Measurements from ENCODE around the gene ZNF107. TPM values are rescaled to one million over a fixed set of nuclear protein-coding genes. Genes with fewer than 3 reads are reported as not detected.

The ZNF107 gene
- total RNA-seq, 1 experiment from 2014 or later, result 13.0 TPM

DNA sequence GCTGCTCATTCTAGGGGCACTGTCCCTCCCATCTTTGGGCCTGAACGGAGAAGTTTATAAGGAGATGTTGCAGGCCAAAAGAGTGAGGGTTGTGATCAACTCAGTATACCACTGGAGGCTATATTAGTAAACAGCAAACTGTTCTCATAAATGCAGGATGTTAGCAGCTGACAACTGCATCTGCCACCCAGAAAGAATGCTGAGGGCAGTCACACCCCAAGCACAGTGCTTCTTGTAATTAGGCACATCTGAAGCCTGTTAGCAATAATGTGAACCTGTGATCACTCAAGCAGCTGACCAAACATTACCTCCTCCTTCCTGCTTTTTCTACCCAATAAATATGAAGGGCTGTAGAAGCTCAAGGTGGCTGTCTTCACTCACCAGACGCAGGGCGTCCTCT is 89.9 kb downstream of the ZNF107 start:
- H3K9me3 ChIP-seq, result no peaks in the 10 kb centered on the region; the same call in 1 of the 2 replicates
- DNase-seq, result no peak
- BruUV-seq (replicated peaks), result no TSS peak
- TF ChIP-seq, protein P1, sequence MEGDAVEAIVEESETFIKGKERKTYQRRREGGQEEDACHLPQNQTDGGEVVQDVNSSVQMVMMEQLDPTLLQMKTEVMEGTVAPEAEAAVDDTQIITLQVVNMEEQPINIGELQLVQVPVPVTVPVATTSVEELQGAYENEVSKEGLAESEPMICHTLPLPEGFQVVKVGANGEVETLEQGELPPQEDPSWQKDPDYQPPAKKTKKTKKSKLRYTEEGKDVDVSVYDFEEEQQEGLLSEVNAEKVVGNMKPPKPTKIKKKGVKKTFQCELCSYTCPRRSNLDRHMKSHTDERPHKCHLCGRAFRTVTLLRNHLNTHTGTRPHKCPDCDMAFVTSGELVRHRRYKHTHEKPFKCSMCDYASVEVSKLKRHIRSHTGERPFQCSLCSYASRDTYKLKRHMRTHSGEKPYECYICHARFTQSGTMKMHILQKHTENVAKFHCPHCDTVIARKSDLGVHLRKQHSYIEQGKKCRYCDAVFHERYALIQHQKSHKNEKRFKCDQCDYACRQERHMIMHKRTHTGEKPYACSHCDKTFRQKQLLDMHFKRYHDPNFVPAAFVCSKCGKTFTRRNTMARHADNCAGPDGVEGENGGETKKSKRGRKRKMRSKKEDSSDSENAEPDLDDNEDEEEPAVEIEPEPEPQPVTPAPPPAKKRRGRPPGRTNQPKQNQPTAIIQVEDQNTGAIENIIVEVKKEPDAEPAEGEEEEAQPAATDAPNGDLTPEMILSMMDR (IDR thresholded peaks at IDR 0.05; ENCODE audit: insufficient read depth in 1 of 2, low read depth in 1 of 2, low read length in 1 of 2, severe bottlenecking in 1 of 2, unreplicated experiment in 1 of 2), result no peak
- no peaks in the 10 kb centered on the region for H3K27me3 Mint-ChIP-seq (ENCODE audit: insufficient read depth, unreplicated experiment)
- H3K36me3 ChIP-seq (ENCODE audit: control insufficient read depth, insufficient read depth, low read length), result no peaks in the 10 kb centered on the region
- H3K4me1 Mint-ChIP-seq (ENCODE audit: low read depth, unreplicated experiment), result no peaks in the 10 kb centered on the region
- no peaks in the 10 kb centered on the region for H3K27me3 ChIP-seq (replicated peaks; ENCODE audit: control insufficient read depth, insufficient read depth, low read length)
- H3K4me3 Mint-ChIP-seq (ENCODE audit: unreplicated experiment), result no peak overlapping the region
- H3K4me3 ChIP-seq (ENCODE audit: low read depth, low read length), result no peak overlapping the region
- intact Hi-C loops (cut with micrococcal nuclease; ENCODE audit: unreplicated experiment), result no loop called here
- no peaks in the 10 kb centered on the region for H3K4me1 ChIP-seq
- POLR2A ChIA-PET, result no interaction called here
- CTCF ChIA-PET, result no interaction called here
- no peaks in the 10 kb centered on the region for H3K36me3 Mint-ChIP-seq (ENCODE audit: insufficient read depth, unreplicated experiment)
- H3K27ac Mint-ChIP-seq (ENCODE audit: unreplicated experiment), result no peak overlapping the region
- H3K9me3 Mint-ChIP-seq (ENCODE audit: unreplicated experiment), result no peaks in the 10 kb centered on the region

DNA sequence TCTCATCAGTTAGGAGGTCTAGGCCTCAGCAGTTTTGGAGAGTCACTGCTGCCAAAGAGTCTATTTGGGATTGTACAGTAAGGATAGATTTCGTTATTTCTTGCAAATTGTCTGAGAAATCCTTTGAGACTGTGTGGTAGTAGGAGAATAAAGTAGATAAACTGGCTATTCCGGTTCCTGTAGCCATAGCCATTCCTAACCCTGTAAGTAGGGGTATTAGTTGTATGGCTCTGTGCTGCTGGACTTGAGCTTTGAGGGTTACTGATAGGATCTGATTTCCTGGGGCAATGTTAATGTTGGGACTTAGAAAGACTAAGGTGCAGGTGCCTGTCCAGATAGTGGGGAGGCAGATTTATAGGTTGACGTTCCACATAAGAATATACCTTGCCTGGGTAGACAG is 92.2 kb downstream of the ZNF107 start:
- no peaks in the 10 kb centered on the region for H3K27me3 ChIP-seq (replicated peaks; ENCODE audit: control insufficient read depth, insufficient read depth, low read length)
- ChIA-PET POLR2A (no interaction called here), CTCF (no interaction called here)
- H3K4me3 ChIP-seq (ENCODE audit: low read depth, low read length), result no peak overlapping the region
- no peaks in the 10 kb centered on the region for H3K36me3 Mint-ChIP-seq (ENCODE audit: insufficient read depth, unreplicated experiment)
- DNase-seq, result no peak
- no peaks in the 10 kb centered on the region for H3K4me1 ChIP-seq
- TF ChIP-seq, protein P1 (IDR thresholded peaks at IDR 0.05; ENCODE audit: insufficient read depth in 1 of 2, low read depth in 1 of 2, low read length in 1 of 2, severe bottlenecking in 1 of 2, unreplicated experiment in 1 of 2), result no peak
- no peaks in the 10 kb centered on the region for H3K4me1 Mint-ChIP-seq (ENCODE audit: low read depth, unreplicated experiment)
- H3K9me3 Mint-ChIP-seq (ENCODE audit: unreplicated experiment), result no peaks in the 10 kb centered on the region
- H3K27ac Mint-ChIP-seq (ENCODE audit: unreplicated experiment), result no peak overlapping the region
- no peaks in the 10 kb centered on the region for H3K36me3 ChIP-seq (ENCODE audit: control insufficient read depth, insufficient read depth, low read length)
- BruUV-seq (replicated peaks), result no TSS peak
- no peaks in the 10 kb centered on the region; the same call in 1 of the 2 replicates for H3K9me3 ChIP-seq
- H3K4me3 Mint-ChIP-seq (ENCODE audit: unreplicated experiment), result no peak overlapping the region
- no peaks in the 10 kb centered on the region for H3K27me3 Mint-ChIP-seq (ENCODE audit: insufficient read depth, unreplicated experiment)
- intact Hi-C loops (cut with micrococcal nuclease; ENCODE audit: unreplicated experiment), result no loop called here

Small RNA genes within 50 kb of the gene (microRNA-seq; reads per million reads assigned to microRNA genes)
- gene MIR6839, result not detected

Other genes with a start within 250 kb of the ZNF107 start
- gene ZNF680, start 103.1 kb upstream of the ZNF107 start, total RNA-seq (2022), result 13.1 and 15.2 TPM in 2 replicates
- 10.2 and 12.5 TPM in 2 replicates for gene ZNF138, start 128.3 kb downstream of the ZNF107 start, total RNA-seq (2022)
- gene ZNF273, start 237.1 kb downstream of the ZNF107 start, total RNA-seq (2022), result 10.1 and 10.7 TPM in 2 replicates

Data from Caco-2 (cell line).